Activated B cell treated with CpG ODN at 0.5 μM for 24 hours (primary cell): ENCODE results near the gene PARP1. TPM values are rescaled to one million over a fixed set of nuclear protein-coding genes. Genes with fewer than 3 reads are reported as not detected.

Source experiments
- ATAC-seq: fragments of 200-7000 bp; cut with Tn5 transposase; one replicate; pipeline ENCODE4 v1.10.0; 2021; ENCODE audit warnings: low read depth, mild to moderate bottlenecking, moderate library complexity
- CTCF ChIA-PET: fragments of 350-600 bp; sonication (Branson Sonifier 250); formaldehyde crosslinking; loops from one replicate; lab custom pipeline; 2021; ENCODE audit warnings: antibody characterized with exemption; lab: Charles Lee
- POLR2A ChIA-PET: fragments of 350-600 bp; sonication (Branson Sonifier 250); formaldehyde crosslinking; loops from one replicate; lab custom pipeline; 2021; ENCODE audit warnings: antibody characterized with exemption; lab: Charles Lee
- DNase-seq: peaks from one replicate; pipeline ENCODE4 v3.0.0; 2022
- H3K27ac Mint-ChIP-seq: one replicate; pipeline ENCODE4 v1.8.0; 2020; ENCODE audit warnings: mixed read lengths
- H3K27me3 Mint-ChIP-seq: one replicate; pipeline ENCODE4 v1.8.0; 2021; ENCODE audit warnings: mixed read lengths
- H3K36me3 Mint-ChIP-seq: one replicate; pipeline ENCODE4 v1.8.0; 2021; ENCODE audit warnings: low read depth, mixed read lengths
- H3K4me1 Mint-ChIP-seq: one replicate; pipeline ENCODE4 v1.8.0; 2021; ENCODE audit warnings: mixed read lengths
- H3K4me3 Mint-ChIP-seq: one replicate; pipeline ENCODE4 v1.8.0; 2020; ENCODE audit warnings: mild to moderate bottlenecking, mixed read lengths
- H3K9me3 Mint-ChIP-seq: one replicate; pipeline ENCODE4 v1.8.0; 2020; ENCODE audit warnings: mixed read lengths
- CTCF ChIP-seq: fragments of 200-600 bp; IDR thresholded peaks from one replicate; pipeline ENCODE4 v1.8.0; 2022; ENCODE audit warnings: antibody characterized with exemption, mild to moderate bottlenecking
- intact Hi-C: fragments of 100-400 bp; cut with micrococcal nuclease; formaldehyde crosslinking; loops from one replicate; pipeline ENCODE4 v1.15.1; 2024
- total RNA-seq: library from RNA; stranded (reverse); gene quantifications from 2 replicates; pipeline ENCODE4 v1.2.3, GENCODE V29; 2022

PARP1 gene
- total RNA-seq, 1 donor from 2014 or later = 260 TPM

- CTCF ChIA-PET = interaction anchor here (0.9 to 2.8 kb wide), 6 partner anchors 10 to 403 kb away, joined by 3 to 14 read pairs (median 6); partner anchors contain the start of gene PARP1
Observed at GRCh38 chr1:226425431-226426031, 17.6 kb upstream of the PARP1 start.

GRCh38 chr1:226425004-226425378, 17.1 kb upstream of the PARP1 start:
- Mint-ChIP-seq H3K27ac (no peak overlapping the region), H3K9me3 (no peaks in the 10 kb centered on the region)

More at GRCh38 chr1:226425431-226426031, 17.6 kb upstream of the PARP1 start:
- Mint-ChIP-seq H3K36me3 (no peaks in the 10 kb centered on the region), H3K27me3 (no peaks in the 10 kb centered on the region), H3K4me3 (peak overlapping the region; percentile 82), H3K4me1 (peaks cover 21% of the 10 kb centered on the region), H3K27ac (peak overlapping the region; percentile 62), H3K9me3 (no peaks in the 10 kb centered on the region)
- intact Hi-C loops = loop anchor here (1.0 to 5.0 kb wide), 3 partner anchors 17 to 1012 kb away; partner anchors contain the start of gene PARP1
- POLR2A ChIA-PET = interaction anchor here (0.6 to 2.6 kb wide), 3 partner anchors 18 to 1981 kb away, joined by 3 to 11 read pairs (median 5); partner anchors contain the start of genes PARP1 and TRIM11
- DNase-seq (no peak), ATAC-seq (peak; percentile 59)
- TF ChIP-seq CTCF = no peak

GRCh38 chr1:226424221-226425003, 16.5 kb upstream of the PARP1 start:
- Mint-ChIP-seq H3K4me1 (peaks cover 21% of the 10 kb centered on the region), H3K27me3 (no peaks in the 10 kb centered on the region), H3K9me3 (no peaks in the 10 kb centered on the region), H3K4me3 (no peak overlapping the region), H3K27ac (peak overlapping the region; percentile 35), H3K36me3 (no peaks in the 10 kb centered on the region)
- POLR2A ChIA-PET = interaction anchor here (2.6 kb wide), 1 partner anchor 16 kb away, joined by 11 read pairs; the partner anchor contains the start of gene PARP1
- intact Hi-C loops = loop anchor here (1.0 to 5.0 kb wide), 4 partner anchors 16 to 1013 kb away; partner anchors contain the start of gene PARP1
- no peak for TF ChIP-seq CTCF
- CTCF ChIA-PET = interaction anchor here (0.9 to 2.8 kb wide), 7 partner anchors 9 to 404 kb away, joined by 3 to 14 read pairs (median 4); partner anchors contain the start of gene PARP1
- ATAC-seq (peak; percentile 53), DNase-seq (no peak)

More at GRCh38 chr1:226425004-226425378, 17.1 kb upstream of the PARP1 start:
- POLR2A ChIA-PET = interaction anchor here (2.6 kb wide), 1 partner anchor 17 kb away, joined by 11 read pairs; the partner anchor contains the start of gene PARP1
- ATAC-seq = peak; percentile 11
- H3K4me1 Mint-ChIP-seq = peaks cover 21% of the 10 kb centered on the region
- intact Hi-C loops = loop anchor here (1.0 to 5.0 kb wide), 3 partner anchors 17 to 1012 kb away; partner anchors contain the start of gene PARP1
- no peak for DNase-seq
- CTCF ChIA-PET = interaction anchor here (0.9 to 2.8 kb wide), 7 partner anchors 8 to 404 kb away, joined by 3 to 14 read pairs (median 4); partner anchors contain the start of gene PARP1
- no peaks in the 10 kb centered on the region for H3K36me3 Mint-ChIP-seq
- H3K4me3 Mint-ChIP-seq = no peak overlapping the region
- TF ChIP-seq CTCF = no peak
- H3K27me3 Mint-ChIP-seq = no peaks in the 10 kb centered on the region

- DNase-seq = no peak
- no peak for ATAC-seq
- Mint-ChIP-seq H3K27me3 (no peaks in the 10 kb centered on the region), H3K36me3 (no peaks in the 10 kb centered on the region), H3K27ac (no peak overlapping the region), H3K9me3 (no peaks in the 10 kb centered on the region), H3K4me3 (no peak overlapping the region), H3K4me1 (peaks cover 15% of the 10 kb centered on the region)
- no peak for TF ChIP-seq CTCF
- intact Hi-C loops = no loop called here
- ChIA-PET POLR2A (interaction anchor here (0.7 to 1.3 kb wide), 2 partner anchors 15 to 238 kb away, joined by 3 read pairs; partner anchors contain the start of gene PARP1), CTCF (interaction anchor here (1.8 kb wide), 1 partner anchor 11 kb away, joined by 4 read pairs; no protein-coding TSS in a partner anchor)
Observed at GRCh38 chr1:226422478-226422877, 14.6 kb upstream of the PARP1 start.
